OCI-LY3 (cell line): ENCODE data around the gene ZEB2.

Source experiments
- CTCF ChIP-seq: fragments of 200-600, 300-600 bp; sonication (generic); IDR thresholded peaks from 2 replicates; pipeline ENCODE4 v1.5.1; 2014; ENCODE audit warnings: antibody characterized with exemption, low read length, low read depth
- EZH2phosphoT487 ChIP-seq: fragments of 200-600 bp; shearing (Covaris generic); IDR thresholded peaks from 2 replicates; pipeline ENCODE4 v1.6.1; 2018; ENCODE audit warnings: antibody characterized with exemption, mixed run types, low read depth

GRCh38 chr2:144364944-144365738 is 154.8 kb downstream of the ZEB2 start:
- TF ChIP-seq CTCF (no peak), EZH2phosphoT487 (no peak)
